Raji (cell line): Measurements from ENCODE around the gene GIGYF2.

ENCODE experiments used
- POLR2A ChIP-seq: IDR thresholded peaks from 2 replicates; pipeline ENCODE4 v1.6.1; 2011; ENCODE audit warnings: low read depth, low read length, control low read depth; ENCODE audit not compliant: insufficient read depth

GIGYF2 gene

DNA sequence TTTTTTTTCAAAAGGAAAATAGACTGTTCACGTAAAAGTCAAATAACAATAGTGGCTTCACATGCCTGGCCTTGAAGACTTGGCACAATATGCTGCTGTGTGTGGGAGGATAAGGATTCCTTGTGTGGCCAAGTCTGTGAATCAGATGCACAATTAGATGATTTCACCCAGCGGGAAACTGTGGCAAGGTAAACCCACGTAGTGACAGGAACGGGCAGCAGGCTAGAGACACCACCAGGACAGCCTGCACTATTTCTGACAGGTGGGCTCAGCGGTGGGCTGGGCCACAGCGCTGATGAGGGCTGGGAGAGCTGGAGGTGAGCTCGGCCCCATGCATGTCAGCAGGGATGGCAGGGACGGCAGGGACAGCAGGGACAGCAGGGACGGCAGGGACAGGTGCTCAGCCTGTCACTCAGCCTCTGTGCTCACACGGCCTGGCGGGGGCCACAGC lies 194.5 kb downstream of the GIGYF2 start:
- no peak for TF ChIP-seq POLR2A

GRCh38 chr2:232892221-232892620 lies 195.1 kb downstream of the GIGYF2 start:
- no peak for TF ChIP-seq POLR2A

- TF ChIP-seq POLR2A = no peak
These were observed 195.7 kb downstream of the GIGYF2 start for GRCh38 chr2:232892843-232893242.

DNA sequence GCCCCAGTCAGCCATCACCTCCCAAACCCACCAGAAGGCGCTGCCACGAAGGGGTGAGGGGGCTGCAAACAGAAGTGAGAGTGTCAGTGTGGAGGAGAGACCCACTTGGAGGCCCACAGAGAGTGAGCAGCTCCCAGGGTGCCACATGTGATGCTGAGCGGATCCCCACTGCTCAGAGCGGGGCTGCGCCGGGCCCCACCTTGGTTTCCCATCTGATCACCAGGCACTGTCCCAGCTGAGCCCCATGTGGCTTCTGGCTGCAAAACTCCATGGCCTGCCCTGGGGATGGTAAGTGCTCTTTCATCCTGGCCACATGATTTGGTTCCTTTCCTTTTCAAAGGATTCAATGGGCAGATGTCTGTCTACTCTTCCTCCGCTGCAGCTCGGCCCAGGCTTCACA lies 196.7 kb downstream of the GIGYF2 start:
- no peak for TF ChIP-seq POLR2A

- TF ChIP-seq POLR2A = no peak
These were observed 197.1 kb downstream of the GIGYF2 start for GRCh38 chr2:232894251-232894650.

- no peak for TF ChIP-seq POLR2A
These were observed 197.6 kb downstream of the GIGYF2 start for GRCh38 chr2:232894746-232895145.

DNA sequence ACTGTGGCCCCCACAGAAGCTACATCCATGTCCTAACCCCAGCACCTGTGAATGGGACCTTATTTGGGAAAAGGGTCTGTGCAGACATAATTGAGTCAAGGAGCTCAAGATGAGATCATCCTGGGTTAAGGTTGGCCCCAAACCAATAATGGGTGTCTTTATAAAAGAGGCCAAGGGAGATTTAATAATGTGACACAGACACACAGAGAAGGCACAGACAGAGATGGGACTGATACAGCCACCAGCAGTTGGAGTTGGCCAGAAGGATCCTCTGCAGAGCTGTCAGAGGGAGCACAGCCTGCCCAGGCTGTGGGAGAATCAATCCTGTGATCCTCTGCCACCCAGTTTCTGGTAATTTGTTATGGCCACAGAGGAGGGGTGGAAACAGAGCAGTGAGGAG lies 199.0 kb downstream of the GIGYF2 start:
- no peak for TF ChIP-seq POLR2A

DNA sequence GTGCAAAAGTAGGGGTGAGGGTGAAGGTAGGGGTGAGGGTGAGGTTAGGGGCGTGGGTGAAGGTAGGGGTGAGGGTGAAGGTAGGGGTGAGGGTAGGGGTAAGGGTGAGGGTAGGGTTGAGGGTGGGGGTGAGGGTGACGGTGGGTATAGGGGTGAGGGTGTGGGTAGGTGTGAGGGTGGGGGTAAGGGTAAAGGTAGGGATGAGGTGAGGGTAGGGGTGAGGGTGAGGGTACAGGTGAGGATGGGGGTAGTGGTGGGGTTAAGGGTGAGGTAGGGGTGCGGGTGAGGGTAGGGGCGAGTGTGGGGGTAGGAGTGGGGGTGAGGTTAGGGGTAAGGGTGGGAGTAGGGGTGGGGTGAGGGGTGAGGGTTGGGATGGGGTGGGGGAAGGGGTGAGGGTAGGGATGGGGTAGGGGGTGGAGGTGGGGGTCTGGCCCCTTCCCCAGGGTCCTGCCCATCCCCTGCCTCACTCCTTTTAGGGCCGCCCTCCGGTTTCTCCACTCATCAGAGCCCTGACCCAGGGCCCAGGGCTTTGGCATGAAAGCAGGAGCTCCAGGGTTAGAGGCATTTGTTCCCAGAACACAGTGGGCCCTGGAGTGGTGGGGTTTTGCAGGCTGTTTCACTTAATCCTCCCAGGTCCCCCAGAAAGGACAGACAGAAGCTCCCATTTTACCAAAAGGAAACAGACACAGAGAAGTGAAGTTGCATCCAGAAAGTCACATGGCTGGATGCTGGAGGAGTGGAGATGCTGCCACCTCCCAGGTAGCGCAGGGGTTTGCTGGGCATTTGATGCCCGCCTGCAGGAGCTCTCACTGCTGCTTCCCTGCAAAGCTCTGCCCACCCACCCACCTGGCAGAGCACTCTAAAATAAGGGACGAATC lies 199.8 kb downstream of the GIGYF2 start:
- no peak for TF ChIP-seq POLR2A

DNA sequence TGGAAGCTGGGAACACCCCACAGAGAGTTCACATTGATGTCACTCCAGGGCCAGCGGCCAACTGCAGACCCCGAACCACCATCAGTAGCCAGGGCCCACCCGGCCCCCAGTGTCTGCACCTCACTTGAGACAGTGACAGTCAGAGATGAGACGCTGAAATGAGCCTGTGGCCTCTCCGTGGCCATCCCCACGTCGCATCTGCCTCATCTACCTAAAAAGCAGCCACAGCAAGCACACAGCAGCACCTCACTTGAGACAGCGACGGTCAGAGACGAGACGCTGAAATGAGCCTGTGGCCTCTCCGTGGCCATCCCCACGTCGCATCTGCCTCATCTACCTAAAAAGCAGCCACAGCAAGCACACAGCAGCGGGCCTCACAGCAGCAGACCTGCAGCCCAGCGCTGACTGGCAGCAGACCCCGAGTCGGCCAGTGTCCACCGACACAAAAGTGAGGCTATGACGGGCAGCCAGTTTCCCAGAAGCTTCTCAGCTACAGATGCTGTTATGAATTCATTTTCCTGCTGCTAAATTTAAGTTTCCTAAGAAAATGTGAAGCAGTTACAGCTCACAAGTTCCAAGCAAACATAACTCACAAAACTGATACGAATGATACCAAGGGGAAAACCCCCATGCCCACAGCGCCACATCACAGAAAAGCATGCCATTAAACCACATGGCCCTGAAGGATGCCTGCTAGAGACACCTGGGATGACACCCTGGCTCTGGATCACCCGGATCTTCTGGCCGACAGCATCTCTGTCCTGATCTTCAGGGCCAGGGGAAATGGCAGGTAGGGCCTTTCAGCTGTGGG lies 200.7 kb downstream of the GIGYF2 start:
- no peak for TF ChIP-seq POLR2A

- TF ChIP-seq POLR2A = no peak
These were observed 201.7 kb downstream of the GIGYF2 start for GRCh38 chr2:232898592-232899543.

GRCh38 chr2:232900811-232901735 lies 203.9 kb downstream of the GIGYF2 start:
- TF ChIP-seq POLR2A = no peak

GRCh38 chr2:232901736-232902578 lies 204.8 kb downstream of the GIGYF2 start:
- TF ChIP-seq POLR2A = no peak

DNA sequence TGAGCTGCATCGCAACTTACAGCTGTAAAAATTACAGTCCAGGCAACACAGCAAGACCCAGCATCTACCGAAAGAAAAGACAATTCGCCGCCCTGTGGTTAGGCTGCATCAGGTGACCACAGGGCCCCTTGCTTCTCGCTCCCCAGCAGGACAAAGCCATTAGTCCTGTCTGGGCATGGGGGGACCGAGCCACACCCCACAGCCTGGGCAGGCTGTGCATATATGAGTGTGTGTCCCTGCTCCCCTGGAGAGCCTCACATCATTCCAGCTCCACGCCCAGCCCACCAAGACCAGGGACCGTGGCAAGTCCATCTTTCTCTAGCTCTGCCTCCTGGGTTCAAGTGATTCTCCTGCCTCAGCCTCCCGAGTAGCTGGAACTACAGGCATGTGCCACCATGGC lies 206.9 kb downstream of the GIGYF2 start:
- TF ChIP-seq POLR2A = no peak

GRCh38 chr2:232908695-232909094 lies 211.6 kb downstream of the GIGYF2 start:
- TF ChIP-seq POLR2A = no peak
